HepG2 (cell line): ENCODE results near the gene TPRN. TPM values are rescaled to one million over a fixed set of nuclear protein-coding genes. Genes with fewer than 3 reads are reported as not detected.

ENCODE experiments used
- ATAC-seq: fragments of 200-7000 bp; cut with Tn5 transposase; 3 replicates; pipeline ENCODE4 v1.9.1; 2020; ENCODE audit warnings: mild to moderate bottlenecking, moderate library complexity
- BruUV-seq: library from RNA; stranded (reverse); fragments of 400-500 nt; replicated peaks from 2 replicates; lab custom pipeline; 2021; lab: Mats Ljungman, UMichigan
- CTCF ChIA-PET: fragments of 300-600 bp; formaldehyde crosslinking; extraction: SDS; loops from one replicate; lab custom pipeline; 2021; ENCODE audit warnings: low total read pairs, inconsistent platforms, low intra/inter-chr PET ratio; lab: Yijun Ruan, JAX
- POLR2A ChIA-PET: fragments of 350-600 bp; sonication (Branson Sonifier 250); formaldehyde crosslinking; loops from one replicate; lab custom pipeline; 2020; ENCODE audit warnings: antibody characterized with exemption, inconsistent platforms; lab: Yijun Ruan, JAX
- DNase-seq: peaks from one replicate; pipeline ENCODE4 v3.0.0-alpha.2; 2015; ENCODE audit warnings: low spot score
- FAIRE-seq: peaks from 3 replicates; lab custom pipeline; 2011; peaks lifted over from hg19 to GRCh38; lab: Jason Lieb, UNC
- H2AFZ ChIP-seq: one replicate; pipeline ENCODE4 v1.6.1; 2011; ENCODE audit warnings: low read length, inconsistent platforms
- H3K27ac ChIP-seq: fragments of 300-600 bp; 3 replicates; pipeline ENCODE4 v1.8.0; 2011; ENCODE audit warnings: mixed run types, mild to moderate bottlenecking, mixed read lengths, low read length, inconsistent platforms; ENCODE audit not compliant: insufficient read depth; ENCODE audit errors: extremely low read length
- H3K27me3 ChIP-seq, 2 experiments: fragments of 200-600 bp in 1 of 2; 2 replicates in 1 of 2; 3 replicates in 1 of 2; pipeline versions ENCODE4 v1.6.0 to v1.8.0; 2011; ENCODE audit warnings: low read length in 2 of 2, mild to moderate bottlenecking in 2 of 2, moderate library complexity in 2 of 2, inconsistent platforms in 1 of 2; ENCODE audit not compliant: insufficient read depth in 2 of 2, control insufficient read depth in 1 of 2
- H3K36me3 ChIP-seq, 2 experiments: fragments of 200-600 bp in 1 of 2; replicated peaks in 1 of 2; 2 replicates in 1 of 2; 3 replicates in 1 of 2; pipeline versions ENCODE4 v1.5.1 to v1.8.0; 2011; ENCODE audit warnings: low read length in 2 of 2, inconsistent platforms in 1 of 2; ENCODE audit not compliant: insufficient read depth in 2 of 2, control insufficient read depth in 1 of 2
- H3K4me1 ChIP-seq: 2 replicates; pipeline ENCODE4 v1.5.1; 2012; ENCODE audit warnings: low read length, inconsistent platforms; ENCODE audit not compliant: insufficient read depth
- H3K4me2 ChIP-seq: 2 replicates; pipeline ENCODE4 v1.6.0; 2011; ENCODE audit warnings: low read depth, low read length, inconsistent platforms
- H3K4me3 ChIP-seq, 3 experiments: fragments of 200-600 bp in 1 of 3; sonication (generic), shearing (Covaris generic) in 1 of 3; replicated peaks in 1 of 3; 2 replicates each; pipeline ENCODE4 v1.5.1; 2011 to 2016; ENCODE audit warnings: low read length in 3 of 3, inconsistent platforms in 2 of 3, low read depth in 2 of 3, mild to moderate bottlenecking in 2 of 3, control low read depth in 1 of 3, mixed read lengths in 1 of 3; ENCODE audit not compliant: insufficient read depth in 1 of 3
- H3K79me2 ChIP-seq: one replicate; pipeline ENCODE4 v1.6.1; 2011; ENCODE audit warnings: low read length, inconsistent platforms; ENCODE audit not compliant: insufficient read depth
- H3K9ac ChIP-seq: 2 replicates; pipeline ENCODE4 v1.6.0; 2011; ENCODE audit warnings: mild to moderate bottlenecking, low read depth, low read length, inconsistent platforms; ENCODE audit not compliant: insufficient read depth
- H3K9me3 ChIP-seq: 2 replicates; pipeline ENCODE4 v1.5.1; 2012; ENCODE audit warnings: mild to moderate bottlenecking, low read length
- H4K20me1 ChIP-seq: 2 replicates; pipeline ENCODE4 v1.6.0; 2011; ENCODE audit warnings: inconsistent platforms, mild to moderate bottlenecking, low read length, moderate library complexity; ENCODE audit not compliant: insufficient read depth
- KLF16 ChIP-seq, 2 experiments: sonication (generic) in 1 of 2; formaldehyde crosslinking in 1 of 2; IDR thresholded peaks; 2 replicates each; pipeline versions ENCODE4 v1.6.1 to v1.8.0; 2016 to 2023; ENCODE audit warnings: missing genetic modification reagents in 2 of 2, missing compliant biosample characterization in 1 of 2
- POGZ ChIP-seq: sonication (generic); formaldehyde crosslinking; IDR thresholded peaks from 2 replicates; pipeline ENCODE4 v1.4.0; 2020; ENCODE audit warnings: mild to moderate bottlenecking, missing genetic modification reagents
- PTBP1 ChIP-seq: fragments of 200-400 bp; formaldehyde crosslinking; IDR thresholded peaks from 2 replicates; pipeline ENCODE4 v1.6.1; 2018; ENCODE audit warnings: low read length, low read depth; ENCODE audit not compliant: poor library complexity, severe bottlenecking
- SALL1 ChIP-seq: sonication (generic); formaldehyde crosslinking; IDR thresholded peaks from 2 replicates; pipeline ENCODE4 v1.8.0; 2022; ENCODE audit warnings: mild to moderate bottlenecking, missing genetic modification reagents
- ZNF18 ChIP-seq: sonication (generic); formaldehyde crosslinking; IDR thresholded peaks from 2 replicates; pipeline ENCODE4 v1.8.0; 2022; ENCODE audit warnings: mild to moderate bottlenecking, missing genetic modification reagents; ENCODE audit not compliant: insufficient replicate concordance
- ZNF205 ChIP-seq: IDR thresholded peaks from 2 replicates; pipeline ENCODE4 v1.6.1; 2018; ENCODE audit warnings: missing biosample characterization, missing genetic modification reagents
- ZNF510 ChIP-seq: sonication (generic); formaldehyde crosslinking; IDR thresholded peaks from 2 replicates; pipeline ENCODE4 v1.4.0; 2020; ENCODE audit warnings: low read depth, mild to moderate bottlenecking, missing genetic modification reagents
- ZNF670 ChIP-seq: sonication (generic); formaldehyde crosslinking; IDR thresholded peaks from 2 replicates; pipeline ENCODE4 v1.8.0; 2022; ENCODE audit warnings: mild to moderate bottlenecking, missing genetic modification reagents, borderline replicate concordance
- ZNF737 ChIP-seq: sonication (generic); formaldehyde crosslinking; IDR thresholded peaks from 2 replicates; pipeline ENCODE4 v1.5.0; 2020; ENCODE audit warnings: missing genetic modification reagents, mild to moderate bottlenecking, borderline replicate concordance
- ZNF780A ChIP-seq: sonication (generic); formaldehyde crosslinking; IDR thresholded peaks from 2 replicates; pipeline ENCODE4 v1.8.0; 2022; ENCODE audit warnings: mild to moderate bottlenecking, missing genetic modification reagents, moderate library complexity
- WGBS: methylation state at CpG from one replicate; pipeline ENCODE4 v1.1.6; 2017; ENCODE audit warnings: low lambda C conversion rate; 5-methylcytosine and 5-hydroxymethylcytosine counted together
- in situ Hi-C: cut with HindIII; loops from 2 replicates; pipeline ENCODE4 v1.10.0; 2017; ENCODE audit warnings: low pct_unique_long_range_greater_than_20kb; ENCODE audit not compliant: extremely low pct_ligation_motif_present
- intact Hi-C: fragments of 100-400 bp; cut with micrococcal nuclease; formaldehyde crosslinking; loops from one replicate; pipeline ENCODE4 v1.10.0; 2022; ENCODE audit not compliant: unreplicated experiment
- polyA plus RNA-seq, 8 experiments: library from polyadenylated mRNA; depleted of rRNA in 3 of 8; stranded (reverse) in 7 of 8; unstranded in 1 of 8; fragments of >200 nt; fragmentation: Illumina TruSeq in 4 of 8; extraction: Trizol in 4 of 8; gene quantifications; 2 replicates each; pipeline versions ENCODE4 v1.2.1 to v1.2.3, GENCODE V29; 2011 to 2016; ENCODE audit warnings: low read depth in 4 of 8, missing spikeins in 1 of 8, mixed read lengths in 1 of 8; ENCODE audit not compliant: insufficient read depth in 1 of 8
- total RNA-seq, 5 experiments: library from RNA; depleted of rRNA; stranded (reverse); fragments of >200 nt; fragmentation: Illumina TruSeq; extraction: Trizol; gene quantifications; 2 replicates each; pipeline ENCODE4 v1.2.3, GENCODE V29; 2016; ENCODE audit warnings: low read depth in 1 of 5
- TF ChIP-seq, protein P1 (sequence below): sonication (generic); formaldehyde crosslinking; IDR thresholded peaks from 2 replicates; pipeline ENCODE4 v1.5.1; 2020; ENCODE audit warnings: missing genetic modification reagents, mild to moderate bottlenecking, borderline replicate concordance
- TF ChIP-seq, protein P2 (sequence below): fragments of 450-650 bp; IDR thresholded peaks from 2 replicates; pipeline ENCODE4 v1.6.1; 2016

The TPRN gene
- total and polyA plus RNA-seq, 2 of the 13 experiments (the other 11 are each of a cell fraction or from before 2014, with no cell fraction given): 10.1 to 19.2 TPM

- BruUV-seq: no TSS peak
- DNase-seq (no peak), FAIRE-seq (no peak), ATAC-seq (no peak)
- H3K36me3 ChIP-seq: no peaks in the 10 kb centered on the region
- H3K4me3 ChIP-seq: no peak overlapping the region
- H4K20me1 ChIP-seq: no peaks in the 10 kb centered on the region
- ChIA-PET POLR2A (no interaction called here), CTCF (no interaction called here)
- H3K9ac ChIP-seq: no peak overlapping the region
- peaks cover 10 to 51% of the 10 kb centered on the region in 2 experiments; a peak in 4 of 5 replicates for H3K27me3 ChIP-seq
- no peaks in the 10 kb centered on the region for H3K79me2 ChIP-seq
- peaks cover 30% of the 10 kb centered on the region for H3K4me1 ChIP-seq
- no peak overlapping the region for H2AFZ ChIP-seq
- H3K27ac ChIP-seq: no peak overlapping the region
- TF ChIP-seq ZNF737 (CRISPR knock-in tag) (no peak), PTBP1 (no peak), ZNF780A (CRISPR knock-in tag) (no peak), ZNF670 (CRISPR knock-in tag) (no peak), SALL1 (CRISPR knock-in tag) (no peak), ZNF205 (CRISPR knock-in tag) (no peak)
- TF ChIP-seq, protein P1, sequence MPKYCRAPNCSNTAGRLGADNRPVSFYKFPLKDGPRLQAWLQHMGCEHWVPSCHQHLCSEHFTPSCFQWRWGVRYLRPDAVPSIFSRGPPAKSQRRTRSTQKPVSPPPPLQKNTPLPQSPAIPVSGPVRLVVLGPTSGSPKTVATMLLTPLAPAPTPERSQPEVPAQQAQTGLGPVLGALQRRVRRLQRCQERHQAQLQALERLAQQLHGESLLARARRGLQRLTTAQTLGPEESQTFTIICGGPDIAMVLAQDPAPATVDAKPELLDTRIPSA (CRISPR knock-in tag): no peak
- no peaks in the 10 kb centered on the region for H3K9me3 ChIP-seq
- 9% methylated on average over 10 of the region's 24 CpGs for WGBS
- H3K4me2 ChIP-seq: no peak overlapping the region
- intact Hi-C loops: no loop called here
- in situ Hi-C loops: no loop called here
These were observed 52.8 kb downstream of the TPRN start for GRCh38 chr9:137147793-137148160.

DNA sequence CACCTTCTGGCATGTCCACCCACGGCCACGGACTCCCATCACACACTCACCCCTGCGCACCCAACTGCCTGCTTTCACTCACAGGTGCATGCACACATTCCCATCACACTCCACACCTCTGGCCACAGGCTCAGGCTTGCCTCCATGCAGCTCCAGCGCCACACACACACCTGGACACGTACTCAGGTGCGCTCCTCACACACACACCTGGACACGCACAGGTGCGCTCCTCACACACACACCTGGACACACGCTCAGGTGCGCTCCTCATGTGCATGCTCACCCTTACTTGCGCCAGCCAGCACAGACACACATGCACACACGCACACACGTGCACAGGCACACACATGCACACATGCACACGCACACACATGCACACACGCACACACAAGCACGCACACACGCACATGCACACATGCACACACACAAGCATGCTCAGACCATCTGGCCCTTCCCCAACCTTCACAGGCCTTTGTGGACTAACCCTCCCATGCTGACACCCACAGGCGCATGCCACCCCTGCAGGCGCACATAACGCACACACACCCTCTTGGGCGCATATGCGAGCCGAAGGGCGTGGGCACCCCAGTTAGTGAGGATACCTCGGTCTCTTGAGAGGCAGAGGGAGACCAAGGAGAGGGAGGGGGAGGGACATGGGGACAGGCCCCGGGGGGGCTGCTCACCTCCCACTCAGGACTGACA lies 53.3 kb downstream of the TPRN start:
- H3K79me2 ChIP-seq: no peaks in the 10 kb centered on the region
- FAIRE-seq (no peak), DNase-seq (no peak), ATAC-seq (no peak)
- no peak overlapping the region for H3K27ac ChIP-seq
- H3K4me1 ChIP-seq: peaks cover 26% of the 10 kb centered on the region
- H3K27me3 ChIP-seq: peaks cover 14 to 56% of the 10 kb centered on the region in 2 experiments
- intact Hi-C loops (no loop called here), in situ Hi-C loops (no loop called here)
- H2AFZ ChIP-seq: no peak overlapping the region
- H4K20me1 ChIP-seq: no peaks in the 10 kb centered on the region
- 61% methylated on average over 21 of the region's 26 CpGs for WGBS
- H3K9ac ChIP-seq: no peak overlapping the region
- H3K9me3 ChIP-seq: no peaks in the 10 kb centered on the region
- no TSS peak for BruUV-seq
- no peak overlapping the region for H3K4me2 ChIP-seq
- no peaks in the 10 kb centered on the region for H3K36me3 ChIP-seq
- no peak overlapping the region for H3K4me3 ChIP-seq
- CTCF ChIA-PET: no interaction called here
- POLR2A ChIA-PET: no interaction called here
- TF ChIP-seq ZNF510 (CRISPR knock-in tag): no peak
- TF ChIP-seq POGZ (CRISPR knock-in tag): no peak
- TF ChIP-seq, protein P2, sequence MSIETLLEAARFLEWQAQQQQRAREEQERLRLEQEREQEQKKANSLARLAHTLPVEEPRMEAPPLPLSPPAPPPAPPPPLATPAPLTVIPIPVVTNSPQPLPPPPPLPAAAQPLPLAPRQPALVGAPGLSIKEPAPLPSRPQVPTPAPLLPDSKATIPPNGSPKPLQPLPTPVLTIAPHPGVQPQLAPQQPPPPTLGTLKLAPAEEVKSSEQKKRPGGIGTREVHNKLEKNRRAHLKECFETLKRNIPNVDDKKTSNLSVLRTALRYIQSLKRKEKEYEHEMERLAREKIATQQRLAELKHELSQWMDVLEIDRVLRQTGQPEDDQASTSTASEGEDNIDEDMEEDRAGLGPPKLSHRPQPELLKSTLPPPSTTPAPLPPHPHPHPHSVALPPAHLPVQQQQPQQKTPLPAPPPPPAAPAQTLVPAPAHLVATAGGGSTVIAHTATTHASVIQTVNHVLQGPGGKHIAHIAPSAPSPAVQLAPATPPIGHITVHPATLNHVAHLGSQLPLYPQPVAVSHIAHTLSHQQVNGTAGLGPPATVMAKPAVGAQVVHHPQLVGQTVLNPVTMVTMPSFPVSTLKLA: peak; percentile 92
- no peak for TF ChIP-seq ZNF18 (CRISPR knock-in tag)
- no peak for TF ChIP-seq KLF16 (CRISPR knock-in tag; IDR thresholded peaks at IDR 0.05)
